DOHH2 (cell line): ENCODE data around the gene RIT2.

Experiments
- H3F3A ChIP-seq: fragments of 200-600 bp; sonication (generic), shearing (Covaris generic); 2 replicates; pipeline ENCODE4 v1.6.0; 2016; ENCODE audit warnings: antibody characterized with exemption, mild to moderate bottlenecking; ENCODE audit not compliant: control insufficient read depth, insufficient read depth
- H3K27ac ChIP-seq: fragments of 200-600 bp; sonication (generic); 2 replicates; pipeline ENCODE4 v1.5.1; 2014; ENCODE audit warnings: low read depth, mild to moderate bottlenecking, low read length, moderate library complexity
- H3K27me3 ChIP-seq: fragments of 200-600 bp; sonication (generic); 2 replicates; pipeline ENCODE4 v1.6.1; 2014; ENCODE audit warnings: mild to moderate bottlenecking, low read length, mixed read lengths; ENCODE audit not compliant: control insufficient read depth
- H3K36me3 ChIP-seq: fragments of 200-600 bp; sonication (generic); 2 replicates; pipeline ENCODE4 v1.6.1; 2014; ENCODE audit warnings: mild to moderate bottlenecking, low read length, moderate library complexity, mixed read lengths; ENCODE audit not compliant: control insufficient read depth
- H3K4me1 ChIP-seq: fragments of 200-600 bp; sonication (generic); 2 replicates; pipeline ENCODE4 v1.6.1; 2014; ENCODE audit warnings: mild to moderate bottlenecking, low read length, mixed read lengths; ENCODE audit not compliant: control insufficient read depth
- H3K4me2 ChIP-seq: fragments of 200-600 bp; sonication (generic); 2 replicates; pipeline ENCODE4 v1.6.0; 2014; ENCODE audit warnings: mild to moderate bottlenecking, low read length, moderate library complexity
- H3K4me3 ChIP-seq: fragments of 200-600 bp; sonication (generic); 2 replicates; pipeline ENCODE4 v1.5.1; 2014; ENCODE audit warnings: mild to moderate bottlenecking, low read length, mixed read lengths
- H3K79me2 ChIP-seq: fragments of 200-600 bp; sonication (generic); 2 replicates; pipeline ENCODE4 v1.6.1; 2014; ENCODE audit warnings: mild to moderate bottlenecking, low read length, mixed read lengths; ENCODE audit not compliant: control insufficient read depth
- H3K9me2 ChIP-seq: fragments of 200-600 bp; sonication (generic); replicated peaks from 2 replicates; pipeline ENCODE4 v1.6.1; 2014; ENCODE audit warnings: mild to moderate bottlenecking, low read length, mixed read lengths; ENCODE audit not compliant: control insufficient read depth
- H3K9me3 ChIP-seq: fragments of 200-600 bp; sonication (generic); 2 replicates; pipeline ENCODE4 v1.6.1; 2014; ENCODE audit warnings: antibody characterized with exemption, low read length, mixed read lengths; ENCODE audit not compliant: control insufficient read depth, insufficient read depth
- H4K20me1 ChIP-seq: fragments of 200-600 bp; sonication (generic); 2 replicates; pipeline ENCODE4 v1.6.0; 2014; ENCODE audit warnings: low read depth, mild to moderate bottlenecking, antibody characterized with exemption, low read length, moderate library complexity; ENCODE audit not compliant: control insufficient read depth, insufficient read depth
- EZH2phosphoT487 ChIP-seq: fragments of 200-600 bp; sonication (generic); IDR thresholded peaks from 2 replicates; pipeline ENCODE4 v1.6.1; 2017; ENCODE audit warnings: borderline replicate concordance, mild to moderate bottlenecking, antibody characterized with exemption, low read length, moderate library complexity, mixed read lengths
- TF ChIP-seq, protein P1 (sequence below): fragments of 200-600 bp; sonication (generic); IDR thresholded peaks from one replicate; pipeline ENCODE4 v1.5.1; 2014; ENCODE audit warnings: antibody characterized with exemption, mild to moderate bottlenecking, low read depth, low read length; ENCODE audit not compliant: poor library complexity, severe bottlenecking

Gene RIT2

DNA sequence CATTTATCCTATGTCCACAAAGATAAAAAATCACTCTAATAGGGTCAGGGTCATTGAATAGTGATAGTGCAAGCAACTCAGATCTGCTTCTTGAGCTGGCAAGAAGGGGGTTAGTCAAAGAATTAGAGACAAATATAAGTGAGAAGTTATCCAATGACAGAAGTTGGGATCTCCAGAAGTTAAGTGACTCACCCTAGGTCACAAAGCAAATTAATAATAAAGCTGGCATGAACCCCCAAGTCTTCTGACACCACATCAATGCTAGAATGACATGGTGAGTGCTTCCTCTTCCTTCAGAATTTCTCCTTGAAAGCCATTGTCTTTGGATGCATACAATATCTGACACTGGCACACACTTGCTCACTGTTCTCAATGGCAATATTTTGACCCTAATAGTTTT is 343.5 kb downstream of the RIT2 start:
- H3K27me3 ChIP-seq: no peaks in the 10 kb centered on the region
- H3F3A ChIP-seq: no peaks in the 10 kb centered on the region
- H3K79me2 ChIP-seq: no peaks in the 10 kb centered on the region
- H3K9me3 ChIP-seq: no peaks in the 10 kb centered on the region
- H3K27ac ChIP-seq: no peak overlapping the region
- no peaks in the 10 kb centered on the region for H3K36me3 ChIP-seq
- H4K20me1 ChIP-seq: no peaks in the 10 kb centered on the region
- H3K4me3 ChIP-seq: no peak overlapping the region
- no peaks in the 10 kb centered on the region for H3K9me2 ChIP-seq
- no peaks in the 10 kb centered on the region for H3K4me1 ChIP-seq
- TF ChIP-seq EZH2phosphoT487: no peak
- TF ChIP-seq, protein P1, sequence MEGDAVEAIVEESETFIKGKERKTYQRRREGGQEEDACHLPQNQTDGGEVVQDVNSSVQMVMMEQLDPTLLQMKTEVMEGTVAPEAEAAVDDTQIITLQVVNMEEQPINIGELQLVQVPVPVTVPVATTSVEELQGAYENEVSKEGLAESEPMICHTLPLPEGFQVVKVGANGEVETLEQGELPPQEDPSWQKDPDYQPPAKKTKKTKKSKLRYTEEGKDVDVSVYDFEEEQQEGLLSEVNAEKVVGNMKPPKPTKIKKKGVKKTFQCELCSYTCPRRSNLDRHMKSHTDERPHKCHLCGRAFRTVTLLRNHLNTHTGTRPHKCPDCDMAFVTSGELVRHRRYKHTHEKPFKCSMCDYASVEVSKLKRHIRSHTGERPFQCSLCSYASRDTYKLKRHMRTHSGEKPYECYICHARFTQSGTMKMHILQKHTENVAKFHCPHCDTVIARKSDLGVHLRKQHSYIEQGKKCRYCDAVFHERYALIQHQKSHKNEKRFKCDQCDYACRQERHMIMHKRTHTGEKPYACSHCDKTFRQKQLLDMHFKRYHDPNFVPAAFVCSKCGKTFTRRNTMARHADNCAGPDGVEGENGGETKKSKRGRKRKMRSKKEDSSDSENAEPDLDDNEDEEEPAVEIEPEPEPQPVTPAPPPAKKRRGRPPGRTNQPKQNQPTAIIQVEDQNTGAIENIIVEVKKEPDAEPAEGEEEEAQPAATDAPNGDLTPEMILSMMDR: no peak
- H3K4me2 ChIP-seq: no peak overlapping the region

DNA sequence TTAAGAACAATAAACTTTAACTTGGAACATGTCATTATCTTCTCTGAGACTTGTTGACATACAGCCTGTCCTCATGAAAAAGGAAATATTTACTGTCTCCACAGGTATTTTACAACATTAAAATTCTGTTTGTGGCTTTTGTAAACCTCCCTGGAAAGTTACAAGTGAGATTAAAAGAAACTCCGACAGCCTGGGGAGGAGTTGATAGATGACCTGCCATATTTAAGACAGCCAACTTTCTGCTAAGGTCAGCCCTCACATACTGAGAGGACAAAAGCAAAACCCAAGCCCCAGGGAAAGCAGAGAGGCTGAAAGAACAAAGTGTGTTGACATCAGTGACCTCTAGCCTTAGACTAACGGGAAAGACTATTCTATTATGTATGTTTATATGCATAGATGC is 350.2 kb downstream of the RIT2 start:
- Histone ChIP-seq H3K9me3 (no peaks in the 10 kb centered on the region), H3K27ac (no peak overlapping the region), H3K4me3 (no peak overlapping the region), H3K9me2 (no peaks in the 10 kb centered on the region; the same call in 1 of the 2 replicates), H4K20me1 (no peaks in the 10 kb centered on the region), H3K27me3 (no peaks in the 10 kb centered on the region), H3K79me2 (no peaks in the 10 kb centered on the region), H3K4me2 (no peak overlapping the region), H3F3A (no peaks in the 10 kb centered on the region), H3K36me3 (no peaks in the 10 kb centered on the region), H3K4me1 (no peaks in the 10 kb centered on the region)
- TF ChIP-seq, protein P1: no peak
- no peak for TF ChIP-seq EZH2phosphoT487

DNA sequence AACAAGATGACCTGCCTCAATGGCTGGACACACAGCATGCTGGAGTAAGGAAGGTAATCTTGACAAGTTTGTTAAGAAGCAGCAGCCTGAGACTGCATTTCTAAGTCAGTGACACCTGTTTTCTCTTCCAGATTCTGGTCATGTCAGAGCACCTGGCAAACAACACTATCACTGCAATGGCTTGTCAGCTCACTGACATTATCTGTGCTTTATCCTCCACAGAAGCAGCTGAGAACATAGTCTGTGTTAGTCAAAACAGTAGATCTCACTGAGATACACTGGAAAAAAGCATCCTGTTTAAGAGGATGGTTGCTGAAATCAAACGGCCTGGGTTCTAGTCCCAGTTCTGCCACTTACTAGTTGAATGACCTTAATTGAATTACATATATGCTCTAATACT is 355.2 kb downstream of the RIT2 start:
- Histone ChIP-seq H3F3A (no peaks in the 10 kb centered on the region), H3K9me3 (no peaks in the 10 kb centered on the region), H3K36me3 (no peaks in the 10 kb centered on the region), H3K79me2 (no peaks in the 10 kb centered on the region), H3K9me2 (no peaks in the 10 kb centered on the region; the same call in 1 of the 2 replicates), H3K27ac (no peak overlapping the region), H3K27me3 (no peaks in the 10 kb centered on the region), H3K4me2 (no peak overlapping the region), H4K20me1 (no peaks in the 10 kb centered on the region), H3K4me1 (no peaks in the 10 kb centered on the region), H3K4me3 (no peak overlapping the region)
- TF ChIP-seq EZH2phosphoT487: no peak
- TF ChIP-seq, protein P1: no peak

- no peaks in the 10 kb centered on the region for H4K20me1 ChIP-seq
- H3K4me1 ChIP-seq: no peaks in the 10 kb centered on the region
- H3K9me2 ChIP-seq: no peaks in the 10 kb centered on the region
- no peak overlapping the region for H3K4me3 ChIP-seq
- H3K36me3 ChIP-seq: no peaks in the 10 kb centered on the region
- no peaks in the 10 kb centered on the region for H3K27me3 ChIP-seq
- H3F3A ChIP-seq: no peaks in the 10 kb centered on the region
- no peak overlapping the region for H3K27ac ChIP-seq
- TF ChIP-seq EZH2phosphoT487: no peak
- TF ChIP-seq, protein P1: no peak
- no peaks in the 10 kb centered on the region for H3K9me3 ChIP-seq
- no peaks in the 10 kb centered on the region for H3K79me2 ChIP-seq
- no peak overlapping the region for H3K4me2 ChIP-seq
Observed at GRCh38 chr18:42758852-42759251, 356.6 kb downstream of the RIT2 start.
